Bronchial epithelial cell (primary cell): ENCODE measurements around the gene MAJIN. TPM values are rescaled to one million over a fixed set of nuclear protein-coding genes. Genes with fewer than 3 reads are reported as not detected.

Experiments
- DNase-seq: peaks from one replicate; pipeline ENCODE4 v3.0.0-alpha.2; 2010; ENCODE audit warnings: low read depth
- FAIRE-seq: peaks from 2 replicates; lab custom pipeline; 2011; peaks lifted over from hg19 to GRCh38; lab: Jason Lieb, UNC
- H3K27me3 ChIP-seq: 2 replicates; pipeline ENCODE4 v1.5.1; 2011; ENCODE audit warnings: low read length; ENCODE audit not compliant: control insufficient read depth, insufficient read depth
- H3K36me3 ChIP-seq: 2 replicates; pipeline ENCODE4 v1.5.1; 2011; ENCODE audit warnings: low read length; ENCODE audit not compliant: control insufficient read depth, insufficient read depth
- H3K4me3 ChIP-seq: 2 replicates; pipeline ENCODE4 v1.5.1; 2011; ENCODE audit warnings: mild to moderate bottlenecking, low read depth, low read length, control low read depth
- total RNA-seq: library from RNA; depleted of rRNA; stranded (reverse); fragments of >200 nt; gene quantifications from 2 replicates; pipeline ENCODE4 v1.2.1, GENCODE V29; 2014
- TF ChIP-seq, protein P1 (sequence below): IDR thresholded peaks from 2 replicates; pipeline ENCODE4 v1.5.1; 2011; ENCODE audit warnings: mild to moderate bottlenecking, moderate library complexity, low read length, control low read depth, inconsistent platforms; ENCODE audit not compliant: insufficient read depth, severe bottlenecking

MAJIN gene
- total RNA-seq, 1 donor from 2014 or later, result not detected

DNA sequence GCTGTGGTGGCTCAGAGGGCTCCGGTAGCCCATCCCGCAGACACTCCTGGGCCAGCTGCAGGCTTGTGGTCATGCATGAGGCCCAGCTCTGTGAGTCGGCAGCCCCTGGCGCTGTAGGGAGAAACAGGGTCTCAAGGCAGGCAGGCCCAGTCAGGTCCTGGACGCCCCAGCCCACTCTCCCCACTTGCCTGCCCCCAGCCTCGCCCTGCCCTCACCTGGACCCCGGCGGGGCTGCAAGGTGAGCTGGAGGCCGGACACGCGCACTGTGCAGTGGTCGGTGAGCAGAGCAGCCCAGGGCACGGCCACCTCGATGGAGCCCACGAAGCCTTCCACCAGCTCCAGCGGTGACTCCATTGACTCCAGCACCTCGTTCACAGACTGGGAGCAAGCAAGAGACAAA lies 57.8 kb downstream of the MAJIN start:
- Histone ChIP-seq H3K4me3 (no peak overlapping the region), H3K27me3 (no peaks in the 10 kb centered on the region), H3K36me3 (peaks cover 35% of the 10 kb centered on the region)
- TF ChIP-seq, protein P1, sequence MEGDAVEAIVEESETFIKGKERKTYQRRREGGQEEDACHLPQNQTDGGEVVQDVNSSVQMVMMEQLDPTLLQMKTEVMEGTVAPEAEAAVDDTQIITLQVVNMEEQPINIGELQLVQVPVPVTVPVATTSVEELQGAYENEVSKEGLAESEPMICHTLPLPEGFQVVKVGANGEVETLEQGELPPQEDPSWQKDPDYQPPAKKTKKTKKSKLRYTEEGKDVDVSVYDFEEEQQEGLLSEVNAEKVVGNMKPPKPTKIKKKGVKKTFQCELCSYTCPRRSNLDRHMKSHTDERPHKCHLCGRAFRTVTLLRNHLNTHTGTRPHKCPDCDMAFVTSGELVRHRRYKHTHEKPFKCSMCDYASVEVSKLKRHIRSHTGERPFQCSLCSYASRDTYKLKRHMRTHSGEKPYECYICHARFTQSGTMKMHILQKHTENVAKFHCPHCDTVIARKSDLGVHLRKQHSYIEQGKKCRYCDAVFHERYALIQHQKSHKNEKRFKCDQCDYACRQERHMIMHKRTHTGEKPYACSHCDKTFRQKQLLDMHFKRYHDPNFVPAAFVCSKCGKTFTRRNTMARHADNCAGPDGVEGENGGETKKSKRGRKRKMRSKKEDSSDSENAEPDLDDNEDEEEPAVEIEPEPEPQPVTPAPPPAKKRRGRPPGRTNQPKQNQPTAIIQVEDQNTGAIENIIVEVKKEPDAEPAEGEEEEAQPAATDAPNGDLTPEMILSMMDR, result no peak
- FAIRE-seq (no peak), DNase-seq (no peak)

DNA sequence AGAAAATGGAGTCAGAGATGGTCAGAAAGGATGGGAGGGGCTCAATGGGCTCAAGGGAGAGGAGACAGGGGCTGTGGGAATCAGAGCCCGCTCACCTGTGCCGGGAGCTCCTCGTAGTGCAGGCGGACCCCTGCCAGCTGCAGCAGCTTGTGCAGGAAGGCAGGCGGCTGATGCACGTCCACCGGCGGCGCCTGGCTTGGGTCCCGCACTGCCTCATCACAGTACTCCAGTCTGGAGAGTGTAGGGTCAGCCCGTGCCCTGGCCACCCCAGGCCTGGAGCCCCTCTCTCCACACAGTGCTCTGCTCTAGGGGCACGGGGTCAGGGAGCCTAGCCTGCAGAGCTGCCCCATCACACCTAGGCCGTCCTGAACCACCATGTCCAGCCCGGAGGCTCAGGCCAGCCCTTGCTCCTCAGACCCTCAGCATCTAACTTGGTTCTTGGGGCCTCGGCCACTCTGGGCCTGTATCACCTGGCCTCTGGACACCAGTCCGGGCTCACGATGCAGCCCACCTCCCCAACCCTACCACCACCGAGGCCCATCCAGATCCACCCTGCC lies 58.7 kb downstream of the MAJIN start:
- DNase-seq (no peak), FAIRE-seq (no peak)
- TF ChIP-seq, protein P1, result no peak
- Histone ChIP-seq H3K36me3 (peaks cover 36% of the 10 kb centered on the region), H3K4me3 (no peak overlapping the region), H3K27me3 (no peaks in the 10 kb centered on the region)

DNA sequence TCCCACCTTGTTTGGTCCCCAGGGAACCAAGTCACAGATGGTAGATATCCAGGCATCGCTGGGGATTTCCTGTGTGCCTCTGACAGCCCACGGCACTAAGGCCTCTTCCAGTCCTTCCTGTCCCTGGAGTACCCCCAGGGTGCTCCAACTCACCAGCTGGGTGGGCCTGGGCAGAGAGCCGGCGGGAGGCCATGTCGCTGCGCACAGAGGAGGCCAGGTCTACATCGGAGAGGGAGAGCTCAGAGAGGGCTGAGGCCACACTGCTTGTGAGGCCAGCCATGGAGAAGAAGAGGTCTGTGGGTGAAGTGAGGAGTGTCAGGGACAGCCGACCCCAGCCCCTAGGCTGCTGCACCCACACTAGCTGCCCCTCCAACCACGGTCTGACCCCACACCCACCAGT lies 60.2 kb downstream of the MAJIN start:
- Histone ChIP-seq H3K27me3 (no peaks in the 10 kb centered on the region), H3K36me3 (peaks cover 44% of the 10 kb centered on the region), H3K4me3 (no peak overlapping the region)
- no peak for FAIRE-seq
- TF ChIP-seq, protein P1, result no peak
- no peak for DNase-seq

DNA sequence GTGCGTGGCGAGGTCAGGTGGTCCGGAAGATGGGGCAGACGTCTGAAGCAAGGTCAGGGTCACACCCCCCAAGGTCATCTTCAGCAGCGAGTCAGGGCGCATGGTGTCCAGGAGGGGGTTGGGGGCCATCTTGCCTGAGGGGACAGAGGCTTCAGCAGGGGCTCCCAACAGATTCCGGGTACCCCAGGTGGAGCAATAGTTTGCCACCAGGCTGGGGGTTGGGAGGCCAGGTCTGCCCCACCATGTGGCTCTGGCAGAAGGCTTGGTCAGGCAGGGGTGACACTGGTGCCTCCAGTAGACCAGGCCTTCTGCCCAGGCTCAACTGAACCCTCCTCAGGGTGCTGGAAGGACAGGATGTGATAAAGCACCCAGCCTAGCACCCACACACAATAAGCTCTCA lies 60.8 kb downstream of the MAJIN start:
- no peak for FAIRE-seq
- Histone ChIP-seq H3K4me3 (no peak overlapping the region), H3K36me3 (peaks cover 44% of the 10 kb centered on the region)

DNA sequence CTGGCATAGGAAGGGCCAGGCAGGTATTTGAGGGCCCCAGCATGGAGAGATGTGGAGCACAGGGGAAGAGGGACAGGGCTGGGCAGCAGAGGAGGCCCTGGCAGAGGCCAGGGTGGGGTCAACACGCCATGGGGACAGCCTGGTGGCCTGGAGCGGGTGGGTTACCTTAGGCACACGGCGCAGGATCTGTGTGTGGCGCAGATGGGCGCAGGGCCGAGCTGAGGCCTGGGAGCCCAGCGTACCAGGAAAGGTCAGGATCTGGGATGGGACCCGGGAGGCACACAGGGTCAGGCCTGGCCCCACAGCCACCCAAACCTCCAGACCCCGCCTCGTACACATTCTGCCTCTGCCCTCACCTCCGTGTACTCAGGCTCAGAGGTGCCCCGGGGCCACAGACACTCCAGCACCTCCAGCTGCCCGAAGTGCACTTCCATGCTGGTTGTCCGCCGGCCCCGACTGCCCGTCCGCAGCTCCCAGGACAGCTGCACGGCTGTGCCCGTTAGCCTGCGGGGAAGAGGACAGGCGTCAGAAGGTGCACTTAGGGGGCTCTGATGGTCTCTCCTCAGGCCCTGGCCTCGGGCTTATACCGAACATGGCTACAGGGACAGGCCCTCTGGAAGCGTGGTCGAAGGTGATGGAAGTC lies 61.3 kb downstream of the MAJIN start:
- DNase-seq (no peak), FAIRE-seq (no peak)
- Histone ChIP-seq H3K36me3 (peaks cover 50% of the 10 kb centered on the region), H3K27me3 (no peaks in the 10 kb centered on the region), H3K4me3 (no peak overlapping the region)
- TF ChIP-seq, protein P1, result no peak

More for the DNA sequence above, 60.8 kb downstream of the MAJIN start:
- no peak for DNase-seq
- H3K27me3 ChIP-seq, result no peaks in the 10 kb centered on the region
- TF ChIP-seq, protein P1, result no peak
